ENCODE data around the gene TMOD2.
"Not testable (repeated sequence)": the region's sequence is repeated elsewhere in the genome, so short reads cannot be mapped to it uniquely, and the experiment has no call there.

Gene TMOD2

DNA sequence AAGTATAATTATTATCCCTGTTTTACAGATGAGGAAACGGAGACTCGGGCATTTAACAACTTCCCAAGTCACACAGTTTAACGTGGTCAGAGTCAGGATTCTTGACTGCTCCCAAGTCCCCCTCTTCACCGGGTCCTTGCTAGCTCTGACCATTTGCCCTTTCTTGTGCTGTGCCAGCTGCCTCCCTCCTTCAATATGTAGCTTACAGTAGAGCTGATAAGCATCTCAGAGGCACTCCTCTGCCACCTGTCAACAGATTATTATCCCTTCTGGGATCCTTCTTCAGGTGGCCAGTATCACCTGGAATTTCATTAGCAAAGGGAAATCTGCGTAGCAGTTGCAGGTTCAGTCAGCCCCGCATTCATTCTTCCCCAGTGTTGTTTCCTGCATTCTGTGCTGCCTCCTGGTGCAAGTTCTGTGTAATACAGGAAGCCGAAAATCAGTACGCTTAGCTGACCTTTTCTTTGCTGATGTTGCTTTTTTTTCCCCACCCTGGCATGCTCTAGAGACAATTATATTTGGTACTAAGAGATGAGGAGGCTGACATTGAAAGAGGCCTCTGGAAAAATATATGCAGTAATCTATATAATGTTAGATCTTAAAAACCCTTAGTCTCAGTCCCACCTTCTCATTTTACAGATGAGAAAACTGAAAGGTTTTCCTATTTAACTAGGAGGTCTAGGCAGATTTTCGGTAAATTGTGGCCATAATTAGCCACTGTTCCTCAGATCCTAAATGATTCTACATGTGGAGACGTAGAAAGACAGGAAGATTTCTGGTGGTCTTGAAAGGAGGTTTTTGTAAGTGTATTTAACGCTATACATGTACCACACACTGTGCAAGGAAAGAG is 24.8 kb downstream of the TMOD2 start:
- peak; percentile 61 to 78 (median 64) for DNase-seq

DNA sequence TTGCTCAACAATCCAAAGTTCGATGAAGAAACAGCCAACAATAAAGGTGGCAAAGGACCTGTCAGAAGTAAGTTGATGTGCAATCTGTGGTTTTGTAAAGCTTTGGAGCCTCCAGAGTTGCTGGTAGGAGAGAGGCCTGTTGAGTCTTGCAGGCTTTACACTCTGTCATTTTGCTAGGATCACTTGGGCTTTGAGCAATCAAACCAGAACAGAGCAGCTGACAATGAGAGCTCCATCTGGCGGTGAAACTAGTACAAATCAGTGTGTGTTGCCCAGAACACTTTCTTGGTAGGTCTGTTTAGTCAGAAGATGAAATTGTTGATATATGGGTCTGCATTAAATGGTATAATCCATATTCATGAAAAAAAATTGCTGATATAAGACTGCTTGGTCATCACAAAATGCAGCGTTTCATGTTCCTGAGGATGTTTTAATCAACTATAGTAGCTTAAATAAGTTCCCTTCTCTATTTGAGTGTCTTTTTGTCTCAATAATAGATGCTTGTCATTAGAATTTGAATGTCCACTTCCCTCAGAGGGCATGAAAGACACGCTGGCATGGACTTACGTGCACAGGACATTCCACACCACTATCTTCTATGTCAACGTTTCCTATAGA is 25.7 kb downstream of the TMOD2 start:
- peak; percentile 84 to 91 (median 88) for DNase-seq

DNA sequence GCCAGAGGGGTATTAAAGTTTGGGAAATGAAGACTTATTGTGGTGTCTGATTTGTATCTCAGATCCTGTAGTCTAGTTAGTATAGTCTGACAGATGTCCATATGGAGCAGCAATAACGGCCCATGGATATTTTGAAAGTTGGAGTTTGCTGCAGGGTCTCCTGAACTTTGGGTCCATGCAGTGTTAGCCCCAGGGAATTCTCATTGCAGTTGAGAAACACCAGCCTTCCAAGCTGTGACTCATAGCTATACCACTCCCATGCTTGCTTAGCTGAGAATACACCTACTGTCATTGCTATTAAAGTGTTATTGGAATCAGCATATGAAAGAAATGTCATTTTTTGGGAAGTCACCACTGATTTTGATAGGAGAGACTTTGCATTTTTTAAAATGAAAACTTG is 29.2 kb downstream of the TMOD2 start:
- no peak for DNase-seq

DNA sequence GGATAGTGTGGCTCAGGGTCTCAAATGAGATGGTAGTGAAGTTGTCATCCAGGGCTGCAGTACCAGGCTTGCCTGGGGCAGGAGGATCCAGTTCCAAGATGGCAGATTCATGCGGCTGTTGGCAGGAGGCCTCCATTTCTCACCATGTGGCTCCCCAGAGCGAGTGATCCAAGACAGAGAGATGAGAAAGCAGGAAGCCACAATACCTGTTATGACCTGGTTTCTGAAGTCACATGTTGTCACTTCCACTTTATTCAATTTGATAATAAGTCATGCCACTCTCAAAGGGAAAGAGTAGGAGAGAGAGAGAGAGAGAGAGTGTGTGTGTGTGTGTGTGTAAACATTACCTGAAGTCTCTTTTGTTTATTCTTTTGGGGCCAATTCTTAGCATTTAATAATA is 30.1 kb downstream of the TMOD2 start:
- no peak for DNase-seq

DNA sequence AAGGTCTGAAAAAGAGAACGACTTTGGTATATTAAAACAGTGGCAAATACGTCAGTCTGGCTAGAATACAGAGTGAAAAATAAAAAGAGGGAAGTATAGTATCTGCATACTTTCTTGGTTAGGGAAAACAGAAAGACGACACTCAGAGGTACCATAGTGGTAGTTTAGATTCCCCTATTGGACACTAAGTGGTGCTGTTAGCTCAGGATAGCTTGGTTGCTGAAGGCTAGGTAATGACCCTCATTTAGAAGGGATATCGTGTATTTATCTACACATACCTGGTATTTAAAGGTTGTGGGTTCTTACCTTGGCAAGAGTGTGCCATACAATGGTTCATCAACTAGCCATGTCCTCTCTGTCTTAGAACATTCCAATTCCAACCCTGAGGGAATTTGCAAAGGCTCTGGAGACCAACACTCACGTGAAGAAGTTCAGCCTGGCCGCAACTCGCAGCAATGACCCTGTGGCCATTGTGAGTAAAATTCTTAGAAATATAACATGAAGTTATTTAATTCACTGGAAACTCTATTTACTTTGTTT is 31.0 kb downstream of the TMOD2 start:
- peak in 2 of 4 experiments; percentile 6 to 24 for DNase-seq

DNA sequence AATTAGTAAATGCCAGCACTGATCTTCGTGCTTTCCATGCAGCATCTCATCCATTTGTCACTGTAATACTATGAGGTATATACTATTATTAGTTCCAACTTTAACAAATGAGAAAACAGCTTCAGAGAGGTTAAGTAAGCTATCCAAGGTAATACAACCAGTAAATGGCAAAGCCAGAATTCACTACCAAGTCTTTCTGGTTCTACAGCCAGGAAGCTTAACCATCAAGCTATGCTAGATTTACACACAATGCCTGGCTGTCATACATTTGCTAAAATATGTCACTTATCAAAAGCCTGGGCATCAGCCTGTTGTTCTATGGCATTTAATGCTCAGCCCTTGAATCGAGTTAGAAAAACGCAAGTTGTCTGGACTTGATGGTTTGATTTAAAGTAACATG is 32.6 kb downstream of the TMOD2 start:
- DNase-seq: no peak

DNA sequence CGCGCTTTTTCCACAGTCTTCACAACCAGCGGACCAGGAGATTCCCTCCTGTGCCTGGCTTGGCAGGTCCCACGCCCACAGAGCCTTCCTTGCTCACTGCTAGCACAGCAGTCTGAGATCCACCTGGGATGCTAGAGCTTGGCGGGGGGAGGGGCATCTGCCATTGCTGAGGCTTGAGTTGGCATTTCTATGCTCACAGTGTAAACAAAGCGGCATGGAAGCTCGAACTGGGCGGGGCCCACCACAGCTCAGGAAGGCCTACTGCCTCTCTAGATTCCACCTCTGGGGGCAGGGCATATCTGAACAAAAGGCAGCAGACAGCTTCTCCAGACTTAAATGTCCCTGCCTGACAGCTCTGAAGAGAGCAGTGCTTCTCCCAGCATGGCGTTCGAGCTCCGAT is 35.7 kb downstream of the TMOD2 start:
- DNase-seq: not testable (repeated sequence)

DNA sequence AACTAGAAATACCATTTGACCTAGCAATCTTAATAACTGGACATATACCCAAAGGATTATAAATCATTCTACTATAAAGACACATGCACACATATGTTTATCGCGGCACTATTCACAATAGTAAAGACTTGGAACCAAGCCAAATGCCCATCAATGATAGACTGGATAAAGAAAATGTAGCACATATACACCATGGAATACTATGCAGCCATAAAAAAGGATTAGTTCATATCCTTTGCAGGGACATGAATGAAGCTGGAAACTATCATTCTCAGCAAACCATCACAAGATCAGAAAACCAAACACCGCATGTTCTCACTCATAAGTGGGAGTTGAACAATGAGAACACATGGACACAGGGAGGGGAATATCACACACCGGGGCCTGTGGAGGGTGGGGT is 41.1 kb downstream of the TMOD2 start:
- not testable (repeated sequence) for DNase-seq

DNA sequence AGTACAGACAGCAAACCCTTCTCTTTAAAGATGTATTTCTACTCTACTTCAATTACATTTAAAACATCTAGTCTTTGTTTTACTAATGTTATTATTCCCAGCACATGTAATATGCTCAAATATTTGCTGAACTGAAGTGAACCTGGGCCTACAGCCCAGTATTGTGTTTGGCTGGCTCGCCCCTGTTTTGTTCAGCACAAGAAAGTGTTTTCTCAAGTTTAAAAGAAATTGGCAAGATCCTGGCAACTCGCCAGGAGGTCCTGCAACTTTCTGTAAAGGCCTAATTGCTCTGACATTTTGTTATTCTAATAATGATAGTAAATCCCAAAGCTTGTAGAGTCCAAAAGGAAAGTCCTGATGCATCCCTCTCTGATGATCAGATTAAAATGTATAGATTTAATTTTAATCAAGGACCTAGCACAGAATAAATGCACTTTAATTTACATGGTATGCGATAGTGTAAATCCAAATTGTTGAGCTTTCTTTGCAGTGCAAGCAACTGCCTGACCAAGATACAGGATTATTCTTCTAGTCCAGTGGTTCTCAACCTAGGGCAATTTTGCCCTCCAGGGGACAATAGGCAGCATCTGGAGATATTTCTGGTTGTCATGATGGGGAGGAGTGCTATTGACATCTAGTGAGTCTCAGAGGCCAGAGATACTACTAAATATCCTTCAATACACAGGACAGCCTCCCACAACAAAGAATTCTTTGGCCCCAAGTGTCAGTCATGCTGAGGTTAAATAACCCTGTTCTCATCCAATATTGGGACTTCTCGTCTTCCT is 42.3 kb downstream of the TMOD2 start:
- DNase-seq: no peak

DNA sequence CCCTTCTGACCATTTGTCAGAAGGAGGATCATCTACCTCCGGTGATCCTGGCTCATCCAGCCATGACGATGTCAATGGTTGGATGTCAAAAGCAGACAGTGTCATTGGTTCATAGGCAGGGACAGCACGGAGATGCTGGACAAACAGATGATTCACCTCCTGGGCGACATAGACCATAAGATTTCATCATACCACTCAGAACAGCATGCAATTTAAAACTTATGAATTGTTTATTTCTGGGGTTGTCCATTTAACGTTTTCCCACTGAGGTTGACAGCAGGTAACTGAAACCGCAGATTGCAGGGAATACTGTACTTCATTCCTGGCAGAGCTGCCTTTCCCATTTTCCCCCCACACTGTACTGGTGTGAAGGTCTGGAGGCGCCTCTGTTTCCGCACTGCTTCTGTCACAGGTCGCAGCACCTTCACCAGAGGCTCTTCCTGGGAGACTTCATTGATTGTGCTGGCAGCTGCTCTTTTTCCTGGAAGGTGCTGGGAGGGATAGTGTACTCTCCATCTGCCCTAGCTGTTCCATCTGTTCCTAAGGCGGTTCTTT is 45.5 kb downstream of the TMOD2 start:
- peak in 1 of 4 experiments; percentile 25 for DNase-seq

DNA sequence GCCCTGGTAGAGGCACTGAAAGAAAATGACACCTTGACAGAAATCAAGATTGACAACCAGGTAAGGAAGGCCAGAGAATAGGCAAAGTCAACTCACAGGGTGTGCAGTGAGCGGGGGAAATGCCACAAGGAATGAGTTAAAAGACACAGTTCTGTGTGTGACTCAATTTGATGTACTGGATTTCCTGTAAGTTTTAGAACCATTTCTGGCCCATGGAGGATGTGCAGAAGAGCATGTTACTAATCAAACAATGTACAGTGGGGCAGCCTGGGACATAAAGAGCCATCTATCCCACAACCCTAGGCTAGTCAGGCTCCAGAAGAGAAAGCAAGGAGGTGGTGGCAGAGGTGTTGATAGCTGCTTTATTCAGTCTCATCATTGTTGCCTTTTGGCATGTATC is 46.9 kb downstream of the TMOD2 start:
- DNase-seq: no peak

DNA sequence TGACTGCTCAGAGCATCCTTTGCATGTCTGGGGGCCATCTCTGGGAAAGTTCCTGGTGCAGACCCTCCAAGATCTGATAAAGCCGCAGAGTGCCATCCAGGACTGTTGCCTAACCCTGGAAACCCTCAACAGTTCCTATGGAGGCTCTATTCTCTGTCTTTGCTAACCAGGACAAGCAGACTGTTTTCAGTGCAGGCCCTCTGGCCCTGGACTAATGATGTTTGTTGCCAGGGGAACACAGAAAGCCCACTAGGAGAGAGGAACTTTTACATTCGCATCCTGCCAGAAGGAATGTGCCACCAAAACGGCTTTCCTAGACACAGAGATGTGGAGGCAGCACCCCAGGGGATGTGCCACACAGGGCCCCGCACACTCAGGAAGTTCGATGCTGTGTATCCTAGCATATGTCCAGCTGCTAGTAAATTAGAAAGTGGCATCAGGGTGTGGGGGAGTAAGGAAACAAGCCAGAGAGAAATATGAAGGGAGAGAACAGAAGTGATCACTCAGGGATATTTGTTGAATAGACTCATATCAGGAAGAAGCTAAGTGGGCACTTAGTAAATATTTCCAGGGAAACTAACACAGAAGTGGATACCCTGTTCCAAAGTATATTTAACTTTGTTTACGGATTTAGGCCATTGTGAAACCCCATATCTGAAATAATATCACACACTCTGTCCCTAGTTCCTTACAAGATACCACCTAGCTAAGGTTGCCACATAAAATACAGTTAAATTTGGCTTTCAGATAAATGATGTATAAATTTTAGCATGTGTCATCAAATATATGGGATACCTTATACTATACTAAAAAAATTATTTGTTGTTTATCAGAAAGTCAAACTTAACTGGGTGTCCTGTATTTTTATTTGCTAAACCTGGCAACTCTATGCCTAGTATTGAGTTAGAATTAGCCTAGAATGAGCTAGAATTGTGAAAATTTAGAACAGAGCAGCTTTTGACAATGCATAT is 48.2 kb downstream of the TMOD2 start:
- no peak for DNase-seq

DNA sequence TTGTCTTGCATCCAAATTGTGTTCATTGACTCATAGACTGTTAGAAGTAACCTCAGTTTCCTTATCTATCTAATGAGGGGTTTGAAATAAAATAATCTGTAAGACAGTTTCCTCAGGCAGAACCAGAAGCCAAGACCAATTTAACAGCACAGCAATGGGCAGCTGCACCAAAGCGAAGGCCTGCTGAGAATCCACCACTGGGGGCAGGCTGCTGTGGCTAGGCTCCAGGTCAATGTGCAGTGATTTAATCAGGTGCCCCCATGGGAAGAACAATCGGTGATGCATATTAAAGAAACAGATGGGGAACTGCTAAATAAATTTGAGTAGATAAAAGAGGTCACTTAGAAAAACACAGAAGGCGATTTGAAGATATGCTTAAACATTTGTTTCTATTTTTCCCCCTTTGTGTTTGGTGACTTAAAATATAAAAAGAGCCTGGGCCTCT is 50.0 kb downstream of the TMOD2 start:
- DNase-seq: peak in 3 of 4 experiments; percentile 7 to 24 (median 14)

DNA sequence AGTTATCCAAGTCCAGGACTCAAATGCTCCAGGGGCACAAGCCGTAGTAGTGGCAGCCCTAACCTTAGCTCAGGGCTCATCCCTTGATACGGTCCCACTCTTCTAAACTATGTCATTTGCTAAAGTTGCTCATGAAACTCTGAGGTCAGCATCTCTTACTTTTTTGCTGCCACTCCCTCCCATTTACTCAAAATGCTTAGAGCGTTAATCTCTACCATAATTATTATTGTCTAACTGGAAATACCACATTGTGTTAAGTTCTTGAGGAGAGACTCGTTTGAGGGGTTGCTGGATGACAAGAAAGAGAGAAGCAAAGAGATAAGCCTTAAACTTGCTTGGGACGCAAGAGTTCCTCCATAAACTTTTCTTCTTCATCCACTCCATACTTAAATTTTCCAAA is 51.2 kb downstream of the TMOD2 start:
- no peak for DNase-seq

DNA sequence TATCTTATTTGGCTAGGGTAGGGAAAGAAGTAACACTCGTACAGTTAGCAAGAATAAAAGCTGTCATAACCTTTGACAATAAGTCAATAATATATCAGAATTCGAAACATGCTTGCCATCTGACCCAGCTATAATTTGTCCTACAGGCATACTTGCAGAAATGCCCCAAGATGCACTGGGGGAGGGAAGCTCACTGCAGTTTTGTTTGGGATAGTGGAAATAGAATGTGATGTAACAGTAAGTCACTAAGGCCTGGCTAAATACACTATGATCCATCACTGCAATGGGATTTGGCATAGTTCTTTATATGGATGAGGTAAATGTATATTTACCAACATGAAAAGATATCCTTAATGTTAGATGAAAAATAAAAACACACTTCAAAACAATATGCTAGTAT is 52.6 kb downstream of the TMOD2 start:
- no peak for DNase-seq

DNA sequence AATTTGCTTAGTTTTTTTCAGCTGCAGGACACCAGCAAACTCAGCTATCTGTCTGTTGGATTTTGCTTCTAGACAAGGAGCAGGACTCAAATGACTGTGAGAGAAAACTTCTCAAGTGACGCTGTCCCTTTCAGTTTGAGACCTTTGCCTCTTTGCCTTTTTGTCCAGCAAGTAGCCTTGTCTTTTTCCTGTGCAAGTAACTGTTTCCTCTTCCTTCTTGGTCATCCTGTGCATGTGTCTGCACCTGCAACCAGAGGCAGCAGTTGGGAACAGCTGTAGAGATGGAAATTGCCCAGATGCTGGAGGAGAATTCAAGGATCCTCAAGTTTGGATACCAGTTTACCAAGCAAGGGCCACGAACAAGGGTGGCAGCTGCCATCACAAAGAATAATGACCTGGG is 54.7 kb downstream of the TMOD2 start:
- no peak for DNase-seq

DNA sequence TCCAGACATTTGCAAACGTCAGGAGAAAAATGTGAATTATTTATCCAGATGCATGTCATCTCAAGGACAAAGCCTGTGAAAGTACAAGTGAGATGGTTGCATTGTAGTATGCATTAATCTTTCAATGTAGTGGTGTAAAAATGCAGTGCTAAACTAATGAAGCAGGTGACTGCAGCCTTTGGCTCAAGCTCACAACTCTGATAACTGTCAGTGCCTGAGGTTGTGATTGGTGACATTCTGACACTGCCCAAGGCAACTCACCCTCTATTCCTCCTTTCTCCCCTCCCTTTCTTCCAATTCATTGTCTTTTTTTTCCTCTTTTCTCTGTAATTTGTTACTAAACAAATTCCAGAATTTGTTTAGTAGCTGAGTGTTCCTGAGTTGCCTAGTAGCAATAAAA is 58.1 kb downstream of the TMOD2 start:
- no peak for DNase-seq

DNA sequence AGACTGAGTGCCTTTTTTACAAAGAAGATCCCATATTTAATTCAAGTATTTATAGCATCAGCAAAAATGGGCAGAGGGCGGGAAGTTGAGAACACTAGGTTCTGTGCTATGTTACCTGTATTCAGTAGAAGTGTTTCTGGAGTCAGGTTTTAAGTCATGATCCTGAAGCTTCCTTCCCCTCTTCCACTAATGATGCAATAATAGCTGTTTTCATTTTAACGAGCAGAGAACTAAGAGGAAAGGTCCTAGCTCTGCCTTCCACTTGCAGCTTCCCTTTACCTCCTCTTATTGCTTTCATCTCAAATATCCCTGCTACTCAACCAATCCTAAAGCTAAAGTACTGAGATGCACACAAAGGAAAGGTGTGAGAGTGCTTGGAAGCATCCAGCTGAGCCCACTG is 61.2 kb downstream of the TMOD2 start:
- DNase-seq: no peak

DNA sequence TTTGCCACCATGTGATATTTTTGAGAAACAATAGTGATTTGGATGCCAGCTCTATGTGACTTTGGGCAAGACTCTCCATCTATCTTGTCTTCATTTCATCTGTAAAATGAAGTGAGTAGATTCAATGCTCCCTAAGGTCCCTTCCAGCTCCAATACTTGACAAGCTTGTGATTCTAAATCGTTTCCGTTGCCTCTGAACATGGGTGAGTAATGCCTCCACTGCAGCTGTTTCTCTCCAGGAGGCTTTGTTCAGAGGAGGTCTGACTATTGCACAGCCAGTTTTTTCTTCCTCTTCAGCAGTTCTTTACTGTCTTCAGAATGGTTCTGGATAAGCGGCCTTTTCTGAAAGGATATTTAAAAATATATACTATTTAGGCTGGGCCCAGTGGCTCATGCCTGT is 63.2 kb downstream of the TMOD2 start:
- DNase-seq: no peak

DNA sequence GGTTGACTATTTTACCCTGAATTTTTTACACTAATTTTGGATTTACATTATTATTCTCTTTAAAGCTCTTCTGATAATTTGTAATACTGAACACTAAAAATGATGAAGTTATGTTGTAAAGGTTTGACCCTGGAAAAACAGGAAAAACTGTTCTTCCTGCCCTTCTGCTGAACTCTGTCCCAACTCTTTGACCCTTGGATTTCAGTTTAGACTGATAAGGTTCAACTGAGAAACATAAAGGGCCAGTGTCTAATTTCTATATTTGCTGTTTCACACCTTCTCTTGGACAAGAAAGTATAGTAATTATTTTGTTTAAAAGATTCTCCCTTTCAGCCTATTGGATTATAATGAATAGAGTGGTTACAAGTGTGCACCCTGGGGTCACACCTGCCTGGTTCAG is 65.2 kb downstream of the TMOD2 start:
- DNase-seq: no peak

DNA sequence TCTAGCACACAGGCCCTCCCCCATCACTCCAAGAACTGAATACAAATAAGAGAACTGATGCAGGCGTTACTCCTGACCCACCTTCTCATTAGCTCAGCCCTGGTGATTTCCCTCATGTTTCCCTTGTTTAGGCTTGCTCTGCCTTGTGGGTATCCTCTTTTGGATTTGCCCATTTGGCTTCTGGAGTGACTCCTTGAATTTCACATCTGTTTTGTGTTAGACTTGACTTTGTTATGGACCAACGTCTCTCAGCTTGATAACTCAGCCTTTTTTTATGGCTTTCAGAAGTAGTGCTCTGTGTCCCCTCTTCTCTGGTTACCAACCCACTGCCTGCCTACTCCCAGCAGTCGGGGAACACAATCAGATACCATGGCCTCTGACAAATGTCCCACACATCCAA is 66.8 kb downstream of the TMOD2 start:
- DNase-seq: no peak

DNA sequence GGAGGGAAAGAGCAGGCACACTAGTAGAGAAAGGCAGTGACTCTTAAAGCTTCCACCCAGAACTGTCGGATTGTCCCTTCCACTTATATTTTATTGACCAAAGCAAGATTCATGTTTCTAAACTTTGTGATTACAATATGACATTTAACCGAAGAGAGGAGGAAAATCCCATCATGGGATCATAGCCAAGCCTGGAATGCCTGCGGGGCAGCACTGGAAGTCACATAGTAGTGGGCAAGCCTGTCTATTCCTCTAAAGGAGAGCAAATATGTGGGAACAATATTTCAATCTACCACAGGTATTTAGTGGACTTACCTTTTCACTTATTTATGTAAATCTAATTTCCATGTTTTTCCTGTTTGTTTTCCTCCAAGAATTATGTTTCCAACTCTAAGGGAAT is 74.3 kb downstream of the TMOD2 start:
- no peak for DNase-seq
